Activated CD4-positive, alpha-beta T cell treated with anti-CD3 and anti-CD28 coated beads, Interleukin-2, amount 10 ng/mL, durations not matched to agents 7 days and 5 days (primary cell): ENCODE results near the gene ZNF681. TPM values are rescaled to one million over a fixed set of nuclear protein-coding genes. Genes with fewer than 3 reads are reported as not detected.
"Not testable (repeated sequence)": the region's sequence is repeated elsewhere in the genome, so short reads cannot be mapped to it uniquely, and the experiment has no call there.

ENCODE experiments used
- CTCF ChIA-PET: fragments of 350-600 bp; sonication (Branson Sonifier 250); formaldehyde crosslinking; loops from one replicate; lab custom pipeline; 2021; ENCODE audit warnings: antibody characterized with exemption; lab: Charles Lee
- POLR2A ChIA-PET: fragments of 350-600 bp; sonication (Branson Sonifier 250); formaldehyde crosslinking; loops from one replicate; lab custom pipeline; 2021; ENCODE audit warnings: antibody characterized with exemption; lab: Charles Lee
- DNase-seq: peaks from one replicate; pipeline ENCODE4 v3.0.0-alpha.2; 2020
- H3K27ac Mint-ChIP-seq: one replicate; pipeline ENCODE4 v1.8.0; 2021; ENCODE audit warnings: mild to moderate bottlenecking, moderate library complexity, mixed read lengths
- H3K27me3 Mint-ChIP-seq: one replicate; pipeline ENCODE4 v1.8.0; 2021; ENCODE audit warnings: mixed read lengths
- H3K36me3 Mint-ChIP-seq: one replicate; pipeline ENCODE4 v1.8.0; 2021; ENCODE audit warnings: low read depth, mixed read lengths
- H3K4me1 Mint-ChIP-seq: one replicate; pipeline ENCODE4 v1.8.0; 2021; ENCODE audit warnings: mixed read lengths
- H3K4me3 Mint-ChIP-seq: one replicate; pipeline ENCODE4 v1.8.0; 2021; ENCODE audit warnings: mild to moderate bottlenecking, moderate library complexity, mixed read lengths
- H3K9me3 Mint-ChIP-seq: one replicate; pipeline ENCODE4 v1.8.0; 2021; ENCODE audit warnings: mixed read lengths
- total RNA-seq, 2 experiments: library from RNA; stranded (reverse); gene quantifications; one replicate each; pipeline ENCODE4 v1.2.3, GENCODE V29; 2021

Gene ZNF681
- total RNA-seq, 2 experiments from 2014 or later, result 4.6 to 5.2 TPM

- H3K4me3 Mint-ChIP-seq, result no peak overlapping the region
- CTCF ChIA-PET, result no interaction called here
- H3K36me3 Mint-ChIP-seq, result no peaks in the 10 kb centered on the region
- H3K27ac Mint-ChIP-seq, result no peak overlapping the region
- H3K27me3 Mint-ChIP-seq, result peaks cover 3% of the 10 kb centered on the region
- DNase-seq, result no peak
- POLR2A ChIA-PET, result no interaction called here
- peaks cover 2% of the 10 kb centered on the region for H3K4me1 Mint-ChIP-seq
- peaks cover 9% of the 10 kb centered on the region for H3K9me3 Mint-ChIP-seq
Observed at GRCh38 chr19:23716792-23717191, 41.9 kb downstream of the ZNF681 start.

GRCh38 chr19:23709347-23709746, 49.3 kb downstream of the ZNF681 start:
- H3K9me3 Mint-ChIP-seq, result peaks cover 16% of the 10 kb centered on the region
- ChIA-PET POLR2A (no interaction called here), CTCF (interaction anchor here (0.7 kb wide), 1 partner anchor 142 kb away, joined by 3 read pairs; no protein-coding TSS in a partner anchor)
- no peaks in the 10 kb centered on the region for H3K27me3 Mint-ChIP-seq
- H3K4me3 Mint-ChIP-seq, result no peak overlapping the region
- no peak for DNase-seq
- H3K27ac Mint-ChIP-seq, result no peak overlapping the region
- no peaks in the 10 kb centered on the region for H3K36me3 Mint-ChIP-seq
- H3K4me1 Mint-ChIP-seq, result no peaks in the 10 kb centered on the region

- ChIA-PET CTCF (no interaction called here), POLR2A (no interaction called here)
- H3K4me3 Mint-ChIP-seq, result no peak overlapping the region
- no peaks in the 10 kb centered on the region for H3K36me3 Mint-ChIP-seq
- no peaks in the 10 kb centered on the region for H3K4me1 Mint-ChIP-seq
- H3K27me3 Mint-ChIP-seq, result no peaks in the 10 kb centered on the region
- H3K9me3 Mint-ChIP-seq, result peaks cover 28% of the 10 kb centered on the region
- H3K27ac Mint-ChIP-seq, result no peak overlapping the region
- DNase-seq, result no peak
Observed at GRCh38 chr19:23706657-23707056, 52.0 kb downstream of the ZNF681 start.

GRCh38 chr19:23699521-23699860, 59.2 kb downstream of the ZNF681 start:
- CTCF ChIA-PET, result no interaction called here

GRCh38 chr19:23698711-23699520, 59.8 kb downstream of the ZNF681 start:
- Mint-ChIP-seq H3K36me3 (no peaks in the 10 kb centered on the region), H3K4me3 (no peak overlapping the region), H3K27ac (no peak overlapping the region), H3K27me3 (no peaks in the 10 kb centered on the region), H3K4me1 (no peaks in the 10 kb centered on the region), H3K9me3 (peaks cover 41% of the 10 kb centered on the region)
- ChIA-PET CTCF (no interaction called here), POLR2A (interaction anchor here (0.7 kb wide), 1 partner anchor 12 kb away, joined by 3 read pairs; the partner anchor contains the start of gene ZNF675)
- DNase-seq, result no peak

More at GRCh38 chr19:23699521-23699860, 59.2 kb downstream of the ZNF681 start:
- Mint-ChIP-seq H3K27ac (no peak overlapping the region), H3K4me3 (no peak overlapping the region), H3K4me1 (no peaks in the 10 kb centered on the region), H3K36me3 (no peaks in the 10 kb centered on the region), H3K27me3 (no peaks in the 10 kb centered on the region), H3K9me3 (peaks cover 42% of the 10 kb centered on the region)
- no peak for DNase-seq
- POLR2A ChIA-PET, result no interaction called here

- POLR2A ChIA-PET, CTCF ChIA-PET: not testable (repeated sequence)
- peaks cover 21% of the 10 kb centered on the region for H3K9me3 Mint-ChIP-seq
Observed at GRCh38 chr19:23692937-23693336, 65.8 kb downstream of the ZNF681 start.

More at GRCh38 chr19:23692937-23693336, 65.8 kb downstream of the ZNF681 start:
- not testable (repeated sequence) for H3K27me3 Mint-ChIP-seq, DNase-seq, H3K4me1 Mint-ChIP-seq, H3K36me3 Mint-ChIP-seq, H3K27ac Mint-ChIP-seq, H3K4me3 Mint-ChIP-seq

Other genes with a start within 250 kb of the ZNF681 start
- 10 to 100 TPM; 20.9 to 25.5 TPM for gene ZNF675, start 71.7 kb downstream of the ZNF681 start, total RNA-seq
- 10 to 100 TPM; 14.8 to 17.5 TPM for gene ZNF726, start 156.0 kb upstream of the ZNF681 start, total RNA-seq